ENCODE data around the gene ZNF592. TPM values are rescaled to one million over a fixed set of nuclear protein-coding genes. Genes with fewer than 3 reads are reported as not detected.
A peak's percentile ranks its signal among the peaks of the same experiment; 100 is the strongest.

Gene ZNF592
- total and polyA plus RNA-seq, 2 of the 13 experiments (the other 11 are each of a cell fraction or from before 2014, with no cell fraction given), result 8.2 to 9.8 TPM

- TF ChIP-seq, protein P1, sequence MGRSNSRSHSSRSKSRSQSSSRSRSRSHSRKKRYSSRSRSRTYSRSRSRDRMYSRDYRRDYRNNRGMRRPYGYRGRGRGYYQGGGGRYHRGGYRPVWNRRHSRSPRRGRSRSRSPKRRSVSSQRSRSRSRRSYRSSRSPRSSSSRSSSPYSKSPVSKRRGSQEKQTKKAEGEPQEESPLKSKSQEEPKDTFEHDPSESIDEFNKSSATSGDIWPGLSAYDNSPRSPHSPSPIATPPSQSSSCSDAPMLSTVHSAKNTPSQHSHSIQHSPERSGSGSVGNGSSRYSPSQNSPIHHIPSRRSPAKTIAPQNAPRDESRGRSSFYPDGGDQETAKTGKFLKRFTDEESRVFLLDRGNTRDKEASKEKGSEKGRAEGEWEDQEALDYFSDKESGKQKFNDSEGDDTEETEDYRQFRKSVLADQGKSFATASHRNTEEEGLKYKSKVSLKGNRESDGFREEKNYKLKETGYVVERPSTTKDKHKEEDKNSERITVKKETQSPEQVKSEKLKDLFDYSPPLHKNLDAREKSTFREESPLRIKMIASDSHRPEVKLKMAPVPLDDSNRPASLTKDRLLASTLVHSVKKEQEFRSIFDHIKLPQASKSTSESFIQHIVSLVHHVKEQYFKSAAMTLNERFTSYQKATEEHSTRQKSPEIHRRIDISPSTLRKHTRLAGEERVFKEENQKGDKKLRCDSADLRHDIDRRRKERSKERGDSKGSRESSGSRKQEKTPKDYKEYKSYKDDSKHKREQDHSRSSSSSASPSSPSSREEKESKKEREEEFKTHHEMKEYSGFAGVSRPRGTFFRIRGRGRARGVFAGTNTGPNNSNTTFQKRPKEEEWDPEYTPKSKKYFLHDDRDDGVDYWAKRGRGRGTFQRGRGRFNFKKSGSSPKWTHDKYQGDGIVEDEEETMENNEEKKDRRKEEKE (IDR thresholded peaks at IDR 0.05), result no peak
- TF ChIP-seq ZMYM2 (CRISPR knock-in tag; IDR thresholded peaks at IDR 0.05), result no peak
- no peak for TF ChIP-seq IRX3 (CRISPR knock-in tag; IDR thresholded peaks at IDR 0.05; ENCODE audit: borderline replicate concordance, low read depth)
- TF ChIP-seq, protein P2, sequence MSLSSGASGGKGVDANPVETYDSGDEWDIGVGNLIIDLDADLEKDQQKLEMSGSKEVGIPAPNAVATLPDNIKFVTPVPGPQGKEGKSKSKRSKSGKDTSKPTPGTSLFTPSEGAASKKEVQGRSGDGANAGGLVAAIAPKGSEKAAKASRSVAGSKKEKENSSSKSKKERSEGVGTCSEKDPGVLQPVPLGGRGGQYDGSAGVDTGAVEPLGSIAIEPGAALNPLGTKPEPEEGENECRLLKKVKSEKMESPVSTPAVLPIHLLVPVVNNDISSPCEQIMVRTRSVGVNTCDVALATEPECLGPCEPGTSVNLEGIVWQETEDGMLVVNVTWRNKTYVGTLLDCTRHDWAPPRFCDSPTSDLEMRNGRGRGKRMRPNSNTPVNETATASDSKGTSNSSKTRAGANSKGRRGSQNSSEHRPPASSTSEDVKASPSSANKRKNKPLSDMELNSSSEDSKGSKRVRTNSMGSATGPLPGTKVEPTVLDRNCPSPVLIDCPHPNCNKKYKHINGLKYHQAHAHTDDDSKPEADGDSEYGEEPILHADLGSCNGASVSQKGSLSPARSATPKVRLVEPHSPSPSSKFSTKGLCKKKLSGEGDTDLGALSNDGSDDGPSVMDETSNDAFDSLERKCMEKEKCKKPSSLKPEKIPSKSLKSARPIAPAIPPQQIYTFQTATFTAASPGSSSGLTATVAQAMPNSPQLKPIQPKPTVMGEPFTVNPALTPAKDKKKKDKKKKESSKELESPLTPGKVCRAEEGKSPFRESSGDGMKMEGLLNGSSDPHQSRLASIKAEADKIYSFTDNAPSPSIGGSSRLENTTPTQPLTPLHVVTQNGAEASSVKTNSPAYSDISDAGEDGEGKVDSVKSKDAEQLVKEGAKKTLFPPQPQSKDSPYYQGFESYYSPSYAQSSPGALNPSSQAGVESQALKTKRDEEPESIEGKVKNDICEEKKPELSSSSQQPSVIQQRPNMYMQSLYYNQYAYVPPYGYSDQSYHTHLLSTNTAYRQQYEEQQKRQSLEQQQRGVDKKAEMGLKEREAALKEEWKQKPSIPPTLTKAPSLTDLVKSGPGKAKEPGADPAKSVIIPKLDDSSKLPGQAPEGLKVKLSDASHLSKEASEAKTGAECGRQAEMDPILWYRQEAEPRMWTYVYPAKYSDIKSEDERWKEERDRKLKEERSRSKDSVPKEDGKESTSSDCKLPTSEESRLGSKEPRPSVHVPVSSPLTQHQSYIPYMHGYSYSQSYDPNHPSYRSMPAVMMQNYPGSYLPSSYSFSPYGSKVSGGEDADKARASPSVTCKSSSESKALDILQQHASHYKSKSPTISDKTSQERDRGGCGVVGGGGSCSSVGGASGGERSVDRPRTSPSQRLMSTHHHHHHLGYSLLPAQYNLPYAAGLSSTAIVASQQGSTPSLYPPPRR (CRISPR knock-in tag; IDR thresholded peaks at IDR 0.05; ENCODE audit: borderline replicate concordance), result 0 out of 2 replicates have a peak, but pooled peaks have one; percentile 21
- TF ChIP-seq ZNF3 (CRISPR knock-in tag; IDR thresholded peaks at IDR 0.05), result 0 out of 2 replicates have a peak, but pooled peaks have one; percentile 54
- TF ChIP-seq ZNF605 (CRISPR knock-in tag; IDR thresholded peaks at IDR 0.05), result no peak
- TF ChIP-seq CHCHD3 (CRISPR knock-in tag; IDR thresholded peaks at IDR 0.05), result no peak
- 0 out of 2 replicates have a peak, but pooled peaks have one; percentile 31 for TF ChIP-seq RCOR2 (CRISPR knock-in tag; IDR thresholded peaks at IDR 0.05)
- TF ChIP-seq EP300 (IDR thresholded peaks at IDR 0.05; ENCODE audit: low read depth in 2 of 2, low read length in 2 of 2), result peak in 1 of 2 experiments; percentile 46; a peak in 1 of 4 replicates
- TF ChIP-seq EP300 (CRISPR knock-in tag; IDR thresholded peaks at IDR 0.05; ENCODE audit: borderline replicate concordance), result peak; percentile 30; the same call in 1 of the 2 replicates
- no peak for TF ChIP-seq KDM5B (CRISPR knock-in tag; IDR thresholded peaks at IDR 0.05; ENCODE audit: borderline replicate concordance)
- TF ChIP-seq RFX3 (CRISPR knock-in tag; IDR thresholded peaks at IDR 0.05), result no peak
- TF ChIP-seq BRCA1 (CRISPR knock-in tag; IDR thresholded peaks at IDR 0.05), result no peak
- peak; percentile 22 for TF ChIP-seq TEAD3 (CRISPR knock-in tag; optimal IDR thresholded peaks at IDR 0.05; ENCODE audit: borderline replicate concordance)
- TF ChIP-seq HOXA3 (CRISPR knock-in tag; IDR thresholded peaks at IDR 0.05), result no peak
- 0 out of 2 replicates have a peak, but pooled peaks have one; percentile 13 for TF ChIP-seq RARA (CRISPR knock-in tag; IDR thresholded peaks at IDR 0.05)
Observed at GRCh38 chr15:84752195-84752594, 3.8 kb downstream of the ZNF592 start (continued).
